Measurements from ENCODE around the gene EBLN1.
"Not testable (repeated sequence)": the region's sequence is repeated elsewhere in the genome, so short reads cannot be mapped to it uniquely, and the experiment has no call there.

The EBLN1 gene

GRCh38 chr10:22222236-22223190 lies 4.7 kb upstream of the EBLN1 start:
- no peak for TF ChIP-seq CTCF (IDR thresholded peaks at IDR 0.05)
- Histone ChIP-seq H3K9ac (no peak overlapping the region), H3K4me3 (ENCODE audit: low read depth, low read length) (no peak overlapping the region), H3K27me3 (ENCODE audit: control insufficient read depth, insufficient read depth, low read length) (no peaks in the 10 kb centered on the region), H2AFZ (no peak overlapping the region), H3K27ac (no peak overlapping the region), H3K36me3 (ENCODE audit: control insufficient read depth, insufficient read depth, low read length) (no peaks in the 10 kb centered on the region), H3K4me1 (no peaks in the 10 kb centered on the region), H3K79me2 (no peaks in the 10 kb centered on the region), H3K9me3 (ENCODE audit: control insufficient read depth, low read length) (no peaks in the 10 kb centered on the region), H3K4me2 (ENCODE audit: low read length) (no peak overlapping the region)

GRCh38 chr10:22219308-22219707 lies 1.5 kb upstream of the EBLN1 start:
- Histone ChIP-seq H3K79me2 (no peaks in the 10 kb centered on the region), H3K4me2 (ENCODE audit: low read length) (no peak overlapping the region), H3K9ac (no peak overlapping the region), H3K9me3 (ENCODE audit: control insufficient read depth, low read length) (no peaks in the 10 kb centered on the region), H3K36me3 (ENCODE audit: control insufficient read depth, insufficient read depth, low read length) (no peaks in the 10 kb centered on the region), H3K27ac (no peak overlapping the region), H3K4me3 (ENCODE audit: low read depth, low read length) (no peak overlapping the region), H3K27me3 (ENCODE audit: control insufficient read depth, insufficient read depth, low read length) (no peaks in the 10 kb centered on the region), H3K4me1 (no peaks in the 10 kb centered on the region), H2AFZ (no peak overlapping the region)
- no peak for TF ChIP-seq CTCF (IDR thresholded peaks at IDR 0.05)

GRCh38 chr10:22218448-22218847 lies 633 bp upstream of the EBLN1 start:
- no peak overlapping the region for H2AFZ ChIP-seq
- no peak overlapping the region for H3K9ac ChIP-seq
- no peak overlapping the region for H3K27ac ChIP-seq
- no peaks in the 10 kb centered on the region for H3K79me2 ChIP-seq
- H3K36me3 ChIP-seq (ENCODE audit: control insufficient read depth, insufficient read depth, low read length), result no peaks in the 10 kb centered on the region
- no peaks in the 10 kb centered on the region for H3K4me1 ChIP-seq
- no peaks in the 10 kb centered on the region for H3K9me3 ChIP-seq (ENCODE audit: control insufficient read depth, low read length)
- TF ChIP-seq CTCF (IDR thresholded peaks at IDR 0.05), result no peak
- H3K27me3 ChIP-seq (ENCODE audit: control insufficient read depth, insufficient read depth, low read length), result no peaks in the 10 kb centered on the region
- H3K4me2 ChIP-seq (ENCODE audit: low read length), result no peak overlapping the region
- no peak overlapping the region for H3K4me3 ChIP-seq (ENCODE audit: low read depth, low read length)

- not testable (repeated sequence) for H3K27me3 ChIP-seq (ENCODE audit: control insufficient read depth, insufficient read depth, low read length); H3K4me3 ChIP-seq (ENCODE audit: low read depth, low read length); H3K27ac ChIP-seq; H3K79me2 ChIP-seq; H3K4me2 ChIP-seq (ENCODE audit: low read length); H2AFZ ChIP-seq; H3K4me1 ChIP-seq; H3K9me3 ChIP-seq (ENCODE audit: control insufficient read depth, low read length); H3K36me3 ChIP-seq (ENCODE audit: control insufficient read depth, insufficient read depth, low read length); H3K9ac ChIP-seq
These were observed 731 bp downstream of the EBLN1 start for GRCh38 chr10:22217084-22217483.

GRCh38 chr10:22210267-22210666 lies 7.5 kb downstream of the EBLN1 start:
- H3K27ac ChIP-seq, result no peak overlapping the region
- no peaks in the 10 kb centered on the region for H3K27me3 ChIP-seq (ENCODE audit: control insufficient read depth, insufficient read depth, low read length)
- TF ChIP-seq CTCF (IDR thresholded peaks at IDR 0.05), result no peak
- H3K79me2 ChIP-seq, result no peaks in the 10 kb centered on the region
- H3K4me1 ChIP-seq, result no peaks in the 10 kb centered on the region
- H3K9ac ChIP-seq, result no peak overlapping the region
- H2AFZ ChIP-seq, result no peak overlapping the region
- no peak overlapping the region for H3K4me3 ChIP-seq (ENCODE audit: low read depth, low read length)
- no peak overlapping the region for H3K4me2 ChIP-seq (ENCODE audit: low read length)
- H3K9me3 ChIP-seq (ENCODE audit: control insufficient read depth, low read length), result no peaks in the 10 kb centered on the region
- H3K36me3 ChIP-seq (ENCODE audit: control insufficient read depth, insufficient read depth, low read length), result no peaks in the 10 kb centered on the region
